Thymus (tissue), 11 donors: ENCODE results near the gene ATG4B. TPM values are rescaled to one million over a fixed set of nuclear protein-coding genes. Genes with fewer than 3 reads are reported as not detected.

Experiments
- DNase-seq, 9 donors: peaks; one replicate each; pipeline ENCODE4 v3.0.0-alpha.2; 2013; ENCODE audit warnings: low spot score in 9 of 9, low read depth in 6 of 9, missing footprints in 1 of 9
- H3K27ac ChIP-seq, 2 donors: one replicate each; pipeline ENCODE4 v1.5.1; 2013; ENCODE audit warnings: control low read depth in 1 of 2, low read depth in 1 of 2, low read length in 1 of 2, mild to moderate bottlenecking in 1 of 2, moderate library complexity in 1 of 2
- H3K27me3 ChIP-seq, 2 donors: one replicate each; pipeline ENCODE4 v1.5.1; 2013; ENCODE audit warnings: low read length in 1 of 2; ENCODE audit not compliant: control insufficient read depth in 2 of 2, insufficient read depth in 1 of 2
- H3K36me3 ChIP-seq, 2 donors: one replicate each; pipeline ENCODE4 v1.5.1; 2013; ENCODE audit warnings: low read length in 1 of 2, mild to moderate bottlenecking in 1 of 2, moderate library complexity in 1 of 2; ENCODE audit not compliant: control insufficient read depth in 2 of 2, insufficient read depth in 2 of 2
- H3K4me1 ChIP-seq, 2 donors: one replicate each; pipeline ENCODE4 v1.5.1; 2013; ENCODE audit warnings: low read length in 2 of 2; ENCODE audit not compliant: control insufficient read depth in 2 of 2, insufficient read depth in 2 of 2
- H3K4me3 ChIP-seq, 2 donors: one replicate each; pipeline ENCODE4 v1.5.1; 2013; ENCODE audit warnings: low read length in 2 of 2, control low read depth in 1 of 2, mild to moderate bottlenecking in 1 of 2
- H3K9me3 ChIP-seq, 2 donors: one replicate each; pipeline ENCODE4 v1.5.1; 2013; ENCODE audit warnings: low read length in 1 of 2, mild to moderate bottlenecking in 1 of 2; ENCODE audit not compliant: control insufficient read depth in 2 of 2, insufficient read depth in 1 of 2
- WGBS: extraction: QIAGEN DNeasy Blood & Tissue Kit; methylation state at CpG from one replicate; pipeline ENCODE4 v1.1.7; 2013; 5-methylcytosine and 5-hydroxymethylcytosine counted together
- polyA plus RNA-seq: library from polyadenylated mRNA; stranded (reverse); fragments of 200-250 nt; gene quantifications from one replicate; pipeline ENCODE4 v1.2.3, GENCODE V29; 2013
- total RNA-seq: library from RNA; stranded (reverse); fragments of 120-200 nt; gene quantifications from one replicate; pipeline ENCODE4 v1.2.4, GENCODE V29; 2013
- donor health status: healthy.

Gene ATG4B
- total and polyA plus RNA-seq, 2 donors, result 30.9 to 68.0 TPM

GRCh38 chr2:241686324-241686649 is 48.8 kb downstream of the ATG4B start:
- Histone ChIP-seq H3K27ac (peak overlapping the region; percentile 68 to 77), H3K36me3 (peaks cover 20 to 44% of the 10 kb centered on the region in 2 donors), H3K9me3 (no peaks in the 10 kb centered on the region), H3K4me3 (peak overlapping the region; percentile 91 to 93), H3K4me1 (peaks cover 9 to 32% of the 10 kb centered on the region in 2 donors), H3K27me3 (no peaks in the 10 kb centered on the region)
- under 1% methylated on average over 37 of the region's 37 CpGs for WGBS
- DNase-seq, result no peak

GRCh38 chr2:241686650-241687425 is 49.3 kb downstream of the ATG4B start, which contains the start of gene DTYMK:
TSS of gene DTYMK (minus strand) at chr2:241686815. CDS start at chr2:241686783, 32 bp downstream.
- H3K9me3 ChIP-seq, result no peaks in the 10 kb centered on the region
- DNase-seq, result peak; percentile 67 to 97 (median 93)
- peaks cover 20 to 44% of the 10 kb centered on the region in 2 donors for H3K36me3 ChIP-seq
- WGBS, result under 1% methylated on average over 102 of the region's 102 CpGs
- H3K4me1 ChIP-seq, result peaks cover 9 to 32% of the 10 kb centered on the region in 2 donors
- peak within 1 kb of the TSS; percentile 89 to 95 for H3K27ac ChIP-seq
- no peaks in the 10 kb centered on the region for H3K27me3 ChIP-seq
- H3K4me3 ChIP-seq, result peak within 1 kb of the TSS; percentile 91 to 93

- Histone ChIP-seq H3K36me3 (peaks cover 27 to 38% of the 10 kb centered on the region in 2 donors), H3K4me1 (peaks cover 9 to 32% of the 10 kb centered on the region in 2 donors), H3K9me3 (no peaks in the 10 kb centered on the region), H3K27ac (peak overlapping the region; percentile 43 to 83), H3K27me3 (no peaks in the 10 kb centered on the region), H3K4me3 (no peak overlapping the region)
- DNase-seq, result peak in 2 of 9 donors; percentile 54 to 62
- 55% methylated on average over 10 of the region's 10 CpGs for WGBS
These were observed 51.8 kb downstream of the ATG4B start for GRCh38 chr2:241689306-241689705.

- WGBS, result 81% methylated on average over 6 of the region's 6 CpGs
- no peak overlapping the region for H3K4me3 ChIP-seq
- no peaks in the 10 kb centered on the region for H3K27me3 ChIP-seq
- no peak for DNase-seq
- H3K4me1 ChIP-seq, result peaks cover 9 to 32% of the 10 kb centered on the region in 2 donors
- no peaks in the 10 kb centered on the region for H3K9me3 ChIP-seq
- peak overlapping the region; percentile 25 to 83 for H3K27ac ChIP-seq
- H3K36me3 ChIP-seq, result peaks cover 32 to 40% of the 10 kb centered on the region in 2 donors
These were observed 52.8 kb downstream of the ATG4B start for GRCh38 chr2:241690202-241690717.

GRCh38 chr2:241692448-241692847 is 55.0 kb downstream of the ATG4B start:
- Histone ChIP-seq H3K9me3 (no peaks in the 10 kb centered on the region), H3K27me3 (no peaks in the 10 kb centered on the region), H3K4me3 (no peak overlapping the region), H3K36me3 (peaks cover 37% of the 10 kb centered on the region in 2 donors), H3K4me1 (peaks cover 9 to 29% of the 10 kb centered on the region in 2 donors), H3K27ac (no peak overlapping the region)
- over 99% methylated on average over 6 of the region's 6 CpGs for WGBS
- no peak for DNase-seq

- Histone ChIP-seq H3K27ac (no peak overlapping the region), H3K27me3 (no peaks in the 10 kb centered on the region), H3K36me3 (peaks cover 28 to 30% of the 10 kb centered on the region in 2 donors), H3K9me3 (no peaks in the 10 kb centered on the region), H3K4me1 (peaks cover 0 to 2% of the 10 kb centered on the region in 2 donors), H3K4me3 (no peak overlapping the region)
- WGBS, result 99% methylated on average over 4 of the region's 4 CpGs
- DNase-seq, result no peak
These were observed 58.2 kb downstream of the ATG4B start for GRCh38 chr2:241695651-241696050.

- Histone ChIP-seq H3K9me3 (peaks cover 3 to 6% of the 10 kb centered on the region in 2 donors), H3K27ac (peak overlapping the region; percentile 19 to 93), H3K4me1 (peaks cover 8 to 20% of the 10 kb centered on the region in 2 donors), H3K27me3 (no peaks in the 10 kb centered on the region), H3K36me3 (peaks cover 12 to 15% of the 10 kb centered on the region in 2 donors), H3K4me3 (peak overlapping the region; percentile 57 to 98)
- 2% methylated on average over 17 of the region's 17 CpGs for WGBS
- DNase-seq, result peak in 1 of 9 donors; percentile 37
These were observed 63.6 kb downstream of the ATG4B start for GRCh38 chr2:241701149-241701398.

GRCh38 chr2:241701399-241702154 is 64.1 kb downstream of the ATG4B start, which contains the start of gene ING5:
TSS of gene ING5 (plus strand) at chr2:241702039. CDS start at chr2:241702066, 27 bp downstream.
- H3K4me3 ChIP-seq, result peak within 1 kb of the TSS; percentile 67 to 98
- peak; percentile 47 to 97 (median 91) for DNase-seq
- WGBS, result under 1% methylated on average over 96 of the region's 96 CpGs

More at GRCh38 chr2:241701399-241702154, 64.1 kb downstream of the ATG4B start, which contains the start of gene ING5:
- H3K36me3 ChIP-seq, result peaks cover 17 to 19% of the 10 kb centered on the region in 2 donors
- H3K27me3 ChIP-seq, result no peaks in the 10 kb centered on the region
- peak within 1 kb of the TSS; percentile 78 to 93 for H3K27ac ChIP-seq
- H3K4me1 ChIP-seq, result peaks cover 8 to 20% of the 10 kb centered on the region in 2 donors
- H3K9me3 ChIP-seq, result peaks cover 6 to 11% of the 10 kb centered on the region in 2 donors
